SU-DHL-6 (cell line): ENCODE data around the gene RNF223.
"Not testable (repeated sequence)": the region's sequence is repeated elsewhere in the genome, so short reads cannot be mapped to it uniquely, and the experiment has no call there.

Experiments
- H2AFZ ChIP-seq: fragments of 200-600 bp; sonication (generic); 2 replicates; pipeline ENCODE4 v1.6.1; 2014; ENCODE audit warnings: low read depth, mild to moderate bottlenecking, moderate library complexity, mixed read lengths, antibody characterized with exemption, low read length; ENCODE audit not compliant: severe bottlenecking
- H3F3A ChIP-seq: fragments of 200-600 bp; shearing (Covaris generic); 2 replicates; pipeline ENCODE4 v1.6.0; 2016; ENCODE audit warnings: antibody characterized with exemption, mild to moderate bottlenecking; ENCODE audit not compliant: insufficient read depth
- H3K27ac ChIP-seq: fragments of 200-600 bp; sonication (generic); 2 replicates; pipeline ENCODE4 v1.5.1; 2016; ENCODE audit warnings: low read depth, mild to moderate bottlenecking, low read length, moderate library complexity, mixed read lengths
- H3K27me3 ChIP-seq: fragments of 200-600 bp; sonication (generic), shearing (Covaris generic); 2 replicates; pipeline ENCODE4 v1.6.0; 2014; ENCODE audit warnings: mild to moderate bottlenecking, low read length
- H3K36me3 ChIP-seq: fragments of 200-600 bp; sonication (generic); 2 replicates; pipeline ENCODE4 v1.6.1; 2014; ENCODE audit warnings: mild to moderate bottlenecking, low read length, mixed read lengths
- H3K4me2 ChIP-seq: fragments of 300-600, 200-600 bp; shearing (Covaris generic), sonication (generic); 2 replicates; pipeline ENCODE4 v1.6.0; 2014; ENCODE audit warnings: low read length, low read depth, mild to moderate bottlenecking; ENCODE audit not compliant: poor library complexity, severe bottlenecking
- H3K4me3 ChIP-seq: fragments of 200-600 bp; sonication (generic); 2 replicates; pipeline ENCODE4 v1.5.1; 2014; ENCODE audit warnings: antibody characterized with exemption, low read length, mild to moderate bottlenecking, mixed read lengths; ENCODE audit not compliant: insufficient read depth, poor library complexity, severe bottlenecking
- H3K79me2 ChIP-seq: fragments of 200-600 bp; sonication (generic); 2 replicates; pipeline ENCODE4 v1.6.1; 2014; ENCODE audit warnings: mild to moderate bottlenecking, low read length, moderate library complexity; ENCODE audit not compliant: insufficient read depth
- H3K9ac ChIP-seq: fragments of 200-600 bp; sonication (generic); 2 replicates; pipeline ENCODE4 v1.7.0; 2014; ENCODE audit warnings: mild to moderate bottlenecking, low read length
- H3K9me2 ChIP-seq: fragments of 200-600 bp; sonication (generic); replicated peaks from 2 replicates; pipeline ENCODE4 v1.6.1; 2014; ENCODE audit warnings: low read length; ENCODE audit not compliant: insufficient read depth
- H3K9me3 ChIP-seq: fragments of 200-600 bp; sonication (generic); 2 replicates; pipeline ENCODE4 v1.6.1; 2014; ENCODE audit warnings: low read length, mixed read lengths; ENCODE audit not compliant: insufficient read depth
- H4K20me1 ChIP-seq: fragments of 200-600 bp; sonication (generic); 2 replicates; pipeline ENCODE4 v1.6.1; 2014; ENCODE audit warnings: low read depth, mild to moderate bottlenecking, antibody characterized with exemption, low read length, moderate library complexity, mixed read lengths
- CTCF ChIP-seq: fragments of 200-600 bp; sonication (generic); IDR thresholded peaks from one replicate; pipeline ENCODE4 v1.5.1; 2017; ENCODE audit warnings: antibody characterized with exemption, mild to moderate bottlenecking, low read length, moderate library complexity; ENCODE audit not compliant: insufficient read depth, poor library complexity, severe bottlenecking
- EZH2phosphoT487 ChIP-seq: fragments of 200-600 bp; sonication (generic), shearing (Covaris generic); conservative IDR thresholded peaks from 2 replicates; pipeline ENCODE4 v1.6.1; 2018; ENCODE audit warnings: mild to moderate bottlenecking, antibody characterized with exemption, low read length, moderate library complexity, mixed read lengths

Gene RNF223

GRCh38 chr1:1058921-1059493 lies 15.1 kb downstream of the RNF223 start:
- peak overlapping the region; percentile 51 for H2AFZ ChIP-seq
- no peaks in the 10 kb centered on the region for H3K27me3 ChIP-seq
- 0 out of 2 replicates have a peak overlapping the region, but pooled peaks have one; percentile 30 for H3K9ac ChIP-seq
- peak overlapping the region; percentile 49 for H3K4me3 ChIP-seq
- no peaks in the 10 kb centered on the region for H4K20me1 ChIP-seq
- TF ChIP-seq EZH2phosphoT487 = no peak
- peak; percentile 30 for TF ChIP-seq CTCF
- no peaks in the 10 kb centered on the region for H3F3A ChIP-seq
- no peaks in the 10 kb centered on the region for H3K9me2 ChIP-seq
- H3K79me2 ChIP-seq = no peaks in the 10 kb centered on the region
- H3K9me3 ChIP-seq = no peaks in the 10 kb centered on the region
- H3K36me3 ChIP-seq = no peaks in the 10 kb centered on the region
- H3K27ac ChIP-seq = no peak overlapping the region
- H3K4me2 ChIP-seq = peak overlapping the region; percentile 64

GRCh38 chr1:1058088-1058905 lies 15.8 kb downstream of the RNF223 start:
- H3K27ac ChIP-seq = no peak overlapping the region
- no peaks in the 10 kb centered on the region for H3K9me2 ChIP-seq
- H3K27me3 ChIP-seq = no peaks in the 10 kb centered on the region
- H3K9me3 ChIP-seq = no peaks in the 10 kb centered on the region
- H3K4me3 ChIP-seq = no peak overlapping the region
- H3K9ac ChIP-seq = no peak overlapping the region
- H4K20me1 ChIP-seq = no peaks in the 10 kb centered on the region
- H3K4me2 ChIP-seq = peak overlapping the region; percentile 64
- no peaks in the 10 kb centered on the region for H3K36me3 ChIP-seq
- no peaks in the 10 kb centered on the region for H3K79me2 ChIP-seq
- H2AFZ ChIP-seq = no peak overlapping the region
- TF ChIP-seq CTCF = no peak
- TF ChIP-seq EZH2phosphoT487 = no peak
- H3F3A ChIP-seq = no peaks in the 10 kb centered on the region

DNA sequence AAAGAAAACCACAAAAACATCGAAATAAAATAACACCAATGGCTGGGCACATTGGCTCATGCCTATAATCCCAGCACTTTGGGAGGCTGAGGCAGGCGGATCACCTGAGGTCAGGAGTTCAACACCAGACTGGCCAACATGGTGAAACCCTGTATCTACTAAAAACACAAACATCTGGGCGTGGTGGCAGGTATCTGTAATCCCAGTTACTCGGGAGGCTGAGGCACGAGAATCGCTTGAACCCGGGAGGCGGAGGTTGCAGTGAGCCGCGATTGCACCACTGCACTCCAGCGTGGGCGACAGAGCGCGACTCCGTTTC lies 16.4 kb downstream of the RNF223 start:
- H3K79me2 ChIP-seq, H3K9me2 ChIP-seq, H3K9ac ChIP-seq, H2AFZ ChIP-seq, H3K9me3 ChIP-seq, H3K36me3 ChIP-seq, H3F3A ChIP-seq, H3K27me3 ChIP-seq, H4K20me1 ChIP-seq, H3K4me2 ChIP-seq, H3K27ac ChIP-seq, H3K4me3 ChIP-seq: not testable (repeated sequence)
